ENCODE data around the gene KRT10. TPM values are rescaled to one million over a fixed set of nuclear protein-coding genes. Genes with fewer than 3 reads are reported as not detected.

Gene KRT10
- total RNA-seq, 1 experiment from 2014 or later = 49.4 TPM

- Histone ChIP-seq H3K27me3 (ENCODE audit: insufficient read depth, low read depth) (no peaks in the 10 kb centered on the region), H3K27ac (peak overlapping the region; percentile 94), H3K4me3 (no peak overlapping the region), H3K4me1 (replicated peaks; ENCODE audit: insufficient read depth) (peaks cover 82% of the 10 kb centered on the region), H2AFZ (peak overlapping the region; percentile 64; the same call in 1 of the 2 replicates), H3K79me2 (ENCODE audit: low read depth) (no peaks in the 10 kb centered on the region), H3K9me2 (ENCODE audit: insufficient read depth) (no peaks in the 10 kb centered on the region), H4K20me1 (ENCODE audit: insufficient read depth) (no peaks in the 10 kb centered on the region), H3K9me3 (ENCODE audit: insufficient read depth, low read depth) (no peaks in the 10 kb centered on the region), H3K4me2 (peak overlapping the region; percentile 25; the same call in 1 of the 2 replicates), H3F3A (ENCODE audit: insufficient read depth, low read depth) (peaks cover 57% of the 10 kb centered on the region), H3K36me3 (ENCODE audit: low read depth) (no peaks in the 10 kb centered on the region)
- TF ChIP-seq EZH2 (IDR thresholded peaks at IDR 0.05; ENCODE audit: low read depth) = no peak
- TF ChIP-seq, protein P1, sequence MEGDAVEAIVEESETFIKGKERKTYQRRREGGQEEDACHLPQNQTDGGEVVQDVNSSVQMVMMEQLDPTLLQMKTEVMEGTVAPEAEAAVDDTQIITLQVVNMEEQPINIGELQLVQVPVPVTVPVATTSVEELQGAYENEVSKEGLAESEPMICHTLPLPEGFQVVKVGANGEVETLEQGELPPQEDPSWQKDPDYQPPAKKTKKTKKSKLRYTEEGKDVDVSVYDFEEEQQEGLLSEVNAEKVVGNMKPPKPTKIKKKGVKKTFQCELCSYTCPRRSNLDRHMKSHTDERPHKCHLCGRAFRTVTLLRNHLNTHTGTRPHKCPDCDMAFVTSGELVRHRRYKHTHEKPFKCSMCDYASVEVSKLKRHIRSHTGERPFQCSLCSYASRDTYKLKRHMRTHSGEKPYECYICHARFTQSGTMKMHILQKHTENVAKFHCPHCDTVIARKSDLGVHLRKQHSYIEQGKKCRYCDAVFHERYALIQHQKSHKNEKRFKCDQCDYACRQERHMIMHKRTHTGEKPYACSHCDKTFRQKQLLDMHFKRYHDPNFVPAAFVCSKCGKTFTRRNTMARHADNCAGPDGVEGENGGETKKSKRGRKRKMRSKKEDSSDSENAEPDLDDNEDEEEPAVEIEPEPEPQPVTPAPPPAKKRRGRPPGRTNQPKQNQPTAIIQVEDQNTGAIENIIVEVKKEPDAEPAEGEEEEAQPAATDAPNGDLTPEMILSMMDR (conservative IDR thresholded peaks at IDR 0.05) = no peak
- intact Hi-C loops (cut with micrococcal nuclease; ENCODE audit: unreplicated experiment) = loop anchor here (5.0 kb wide), 1 partner anchor 800 kb away; no protein-coding TSS in a partner anchor
- ChIA-PET CTCF (interaction anchor here (0.6 to 0.9 kb wide), 2 partner anchors 233 to 387 kb away, joined by 3 to 5 read pairs; no protein-coding TSS in a partner anchor), POLR2A (ENCODE audit: unreplicated experiment) (interaction anchor here (0.6 kb wide), 2 partner anchors 33 to 565 kb away, joined by 4 read pairs; no protein-coding TSS in a partner anchor)
- BruUV-seq (replicated peaks) = no TSS peak
- no peak for DNase-seq
Observed at GRCh38 chr17:40852364-40852763, 29.9 kb upstream of the KRT10 start.

DNA sequence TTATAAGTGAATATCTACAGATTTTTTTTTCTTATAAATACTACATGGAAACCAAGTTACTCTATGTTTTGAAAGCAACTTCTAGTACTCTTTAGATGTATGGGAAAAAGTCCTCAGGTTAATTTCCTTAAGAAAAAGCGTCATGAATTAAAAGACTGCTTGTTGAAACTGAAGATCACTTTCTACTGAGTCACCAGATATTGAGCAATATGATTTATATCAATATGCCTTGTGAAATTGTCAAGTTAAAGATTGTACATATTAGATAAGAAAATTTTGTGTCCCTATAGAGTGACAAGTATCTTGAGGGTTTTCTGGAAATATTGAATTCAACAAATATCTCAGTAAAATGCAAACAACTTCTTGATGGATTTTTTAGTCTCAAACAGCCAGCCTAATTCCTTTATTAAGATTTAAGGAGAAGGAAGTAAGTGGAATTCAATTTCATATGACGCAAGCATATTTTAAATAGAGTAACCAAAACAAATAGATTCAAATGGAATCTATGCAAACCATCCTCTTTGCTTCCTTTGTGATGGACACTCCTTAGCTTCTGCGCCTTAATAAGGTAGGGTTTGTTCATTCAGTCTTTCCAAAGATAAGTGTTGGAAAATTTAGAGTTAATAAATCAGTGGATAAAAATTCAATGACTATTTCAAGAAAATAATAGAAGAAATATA is 28.0 kb upstream of the KRT10 start:
- H3K4me2 ChIP-seq = peak overlapping the region; percentile 59
- H3K79me2 ChIP-seq (ENCODE audit: low read depth) = no peaks in the 10 kb centered on the region
- H3F3A ChIP-seq (ENCODE audit: insufficient read depth, low read depth) = peaks cover 57% of the 10 kb centered on the region
- H3K27me3 ChIP-seq (ENCODE audit: insufficient read depth, low read depth) = no peaks in the 10 kb centered on the region
- peak overlapping the region; percentile 0; the same call in 1 of the 2 replicates for H2AFZ ChIP-seq
- H3K4me3 ChIP-seq = no peak overlapping the region; the same call in 1 of the 2 replicates
- no peaks in the 10 kb centered on the region for H4K20me1 ChIP-seq (ENCODE audit: insufficient read depth)
- H3K9me3 ChIP-seq (ENCODE audit: insufficient read depth, low read depth) = no peaks in the 10 kb centered on the region
- no TSS peak for BruUV-seq (replicated peaks)
- peak in 1 of 2 experiments; percentile 88 for DNase-seq
- TF ChIP-seq, protein P1 (conservative IDR thresholded peaks at IDR 0.05) = no peak
- TF ChIP-seq EZH2 (IDR thresholded peaks at IDR 0.05; ENCODE audit: low read depth) = no peak
- CTCF ChIA-PET = no interaction called here
- no peaks in the 10 kb centered on the region for H3K9me2 ChIP-seq (ENCODE audit: insufficient read depth)
- POLR2A ChIA-PET (ENCODE audit: unreplicated experiment) = interaction anchor here (0.6 kb wide), 3 partner anchors 32 to 533 kb away, joined by 3 to 6 read pairs (median 3); no protein-coding TSS in a partner anchor
- H3K36me3 ChIP-seq (ENCODE audit: low read depth) = no peaks in the 10 kb centered on the region
- H3K27ac ChIP-seq = peak overlapping the region; percentile 94
- peaks cover 82% of the 10 kb centered on the region for H3K4me1 ChIP-seq (replicated peaks; ENCODE audit: insufficient read depth)
- intact Hi-C loops (cut with micrococcal nuclease; ENCODE audit: unreplicated experiment) = loop anchor here (1.0 to 5.0 kb wide), 2 partner anchors 31 to 802 kb away; no protein-coding TSS in a partner anchor

GRCh38 chr17:40849723-40850122 is 27.3 kb upstream of the KRT10 start:
- Histone ChIP-seq H3F3A (ENCODE audit: insufficient read depth, low read depth) (peaks cover 52% of the 10 kb centered on the region), H3K27me3 (ENCODE audit: insufficient read depth, low read depth) (no peaks in the 10 kb centered on the region), H3K4me3 (no peak overlapping the region), H4K20me1 (ENCODE audit: insufficient read depth) (no peaks in the 10 kb centered on the region), H3K27ac (peak overlapping the region; percentile 94), H3K9me3 (ENCODE audit: insufficient read depth, low read depth) (no peaks in the 10 kb centered on the region), H3K4me2 (peak overlapping the region; percentile 59), H3K36me3 (ENCODE audit: low read depth) (no peaks in the 10 kb centered on the region), H3K4me1 (replicated peaks; ENCODE audit: insufficient read depth) (peaks cover 75% of the 10 kb centered on the region), H3K79me2 (ENCODE audit: low read depth) (no peaks in the 10 kb centered on the region), H3K9me2 (ENCODE audit: insufficient read depth) (no peaks in the 10 kb centered on the region), H2AFZ (0 out of 2 replicates have a peak overlapping the region, but pooled peaks have one; percentile 0)
- no peak for DNase-seq
- TF ChIP-seq EZH2 (IDR thresholded peaks at IDR 0.05; ENCODE audit: low read depth) = no peak
- BruUV-seq (replicated peaks) = no TSS peak
- intact Hi-C loops (cut with micrococcal nuclease; ENCODE audit: unreplicated experiment) = loop anchor here (1.0 to 5.0 kb wide), 2 partner anchors 30 to 803 kb away; no protein-coding TSS in a partner anchor
- CTCF ChIA-PET = no interaction called here
- POLR2A ChIA-PET (ENCODE audit: unreplicated experiment) = interaction anchor here (0.6 kb wide), 1 partner anchor 532 kb away, joined by 3 read pairs; no protein-coding TSS in a partner anchor

Data from PC-9 (cell line).